Epithelial cell of proximal tubule (primary cell): ENCODE measurements around the gene LKAAEAR1. TPM values are rescaled to one million over a fixed set of nuclear protein-coding genes. Genes with fewer than 3 reads are reported as not detected.

Experiments
- DNase-seq: peaks from one replicate; pipeline ENCODE4 v3.0.0-alpha.2; 2011; ENCODE audit warnings: low read depth
- H3K4me3 ChIP-seq: 2 replicates; pipeline ENCODE4 v1.5.1; 2011; ENCODE audit warnings: low read depth, mild to moderate bottlenecking, low read length
- total RNA-seq: library from RNA; depleted of rRNA; stranded (reverse); fragments of >200 nt; gene quantifications from 2 replicates; pipeline ENCODE4 v1.2.3, GENCODE V29; 2015
- TF ChIP-seq, protein P1 (sequence below): conservative IDR thresholded peaks from 2 replicates; pipeline ENCODE4 v1.5.1; 2012; ENCODE audit warnings: low read depth, mild to moderate bottlenecking, low read length

Gene LKAAEAR1
- total RNA-seq, 1 donor from 2014 or later: not detected

GRCh38 chr20:64050261-64051032 lies 33.8 kb downstream of the LKAAEAR1 start:
- DNase-seq: no peak
- no peak overlapping the region for H3K4me3 ChIP-seq
- TF ChIP-seq, protein P1, sequence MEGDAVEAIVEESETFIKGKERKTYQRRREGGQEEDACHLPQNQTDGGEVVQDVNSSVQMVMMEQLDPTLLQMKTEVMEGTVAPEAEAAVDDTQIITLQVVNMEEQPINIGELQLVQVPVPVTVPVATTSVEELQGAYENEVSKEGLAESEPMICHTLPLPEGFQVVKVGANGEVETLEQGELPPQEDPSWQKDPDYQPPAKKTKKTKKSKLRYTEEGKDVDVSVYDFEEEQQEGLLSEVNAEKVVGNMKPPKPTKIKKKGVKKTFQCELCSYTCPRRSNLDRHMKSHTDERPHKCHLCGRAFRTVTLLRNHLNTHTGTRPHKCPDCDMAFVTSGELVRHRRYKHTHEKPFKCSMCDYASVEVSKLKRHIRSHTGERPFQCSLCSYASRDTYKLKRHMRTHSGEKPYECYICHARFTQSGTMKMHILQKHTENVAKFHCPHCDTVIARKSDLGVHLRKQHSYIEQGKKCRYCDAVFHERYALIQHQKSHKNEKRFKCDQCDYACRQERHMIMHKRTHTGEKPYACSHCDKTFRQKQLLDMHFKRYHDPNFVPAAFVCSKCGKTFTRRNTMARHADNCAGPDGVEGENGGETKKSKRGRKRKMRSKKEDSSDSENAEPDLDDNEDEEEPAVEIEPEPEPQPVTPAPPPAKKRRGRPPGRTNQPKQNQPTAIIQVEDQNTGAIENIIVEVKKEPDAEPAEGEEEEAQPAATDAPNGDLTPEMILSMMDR: no peak

DNA sequence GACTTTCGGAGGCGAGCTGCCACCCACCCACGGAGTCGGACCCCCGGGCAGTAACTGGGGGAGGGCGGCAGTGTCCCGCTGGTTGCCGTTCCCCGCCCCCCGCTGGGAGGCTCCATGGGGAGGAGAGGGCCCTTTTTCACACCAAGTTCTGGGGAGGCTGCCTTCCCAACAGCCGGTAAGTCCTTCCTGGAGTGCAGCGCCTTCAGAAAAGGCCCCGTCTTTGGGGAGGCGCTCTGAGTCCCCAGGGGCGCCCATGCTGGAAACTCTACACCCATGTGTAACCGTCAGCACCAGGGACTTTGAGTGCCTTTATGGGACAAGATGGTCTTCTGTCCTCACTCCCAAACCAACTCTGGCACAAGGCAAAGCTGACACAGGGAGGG lies 34.3 kb downstream of the LKAAEAR1 start:
- no peak overlapping the region for H3K4me3 ChIP-seq
- DNase-seq: no peak
- TF ChIP-seq, protein P1: no peak

DNA sequence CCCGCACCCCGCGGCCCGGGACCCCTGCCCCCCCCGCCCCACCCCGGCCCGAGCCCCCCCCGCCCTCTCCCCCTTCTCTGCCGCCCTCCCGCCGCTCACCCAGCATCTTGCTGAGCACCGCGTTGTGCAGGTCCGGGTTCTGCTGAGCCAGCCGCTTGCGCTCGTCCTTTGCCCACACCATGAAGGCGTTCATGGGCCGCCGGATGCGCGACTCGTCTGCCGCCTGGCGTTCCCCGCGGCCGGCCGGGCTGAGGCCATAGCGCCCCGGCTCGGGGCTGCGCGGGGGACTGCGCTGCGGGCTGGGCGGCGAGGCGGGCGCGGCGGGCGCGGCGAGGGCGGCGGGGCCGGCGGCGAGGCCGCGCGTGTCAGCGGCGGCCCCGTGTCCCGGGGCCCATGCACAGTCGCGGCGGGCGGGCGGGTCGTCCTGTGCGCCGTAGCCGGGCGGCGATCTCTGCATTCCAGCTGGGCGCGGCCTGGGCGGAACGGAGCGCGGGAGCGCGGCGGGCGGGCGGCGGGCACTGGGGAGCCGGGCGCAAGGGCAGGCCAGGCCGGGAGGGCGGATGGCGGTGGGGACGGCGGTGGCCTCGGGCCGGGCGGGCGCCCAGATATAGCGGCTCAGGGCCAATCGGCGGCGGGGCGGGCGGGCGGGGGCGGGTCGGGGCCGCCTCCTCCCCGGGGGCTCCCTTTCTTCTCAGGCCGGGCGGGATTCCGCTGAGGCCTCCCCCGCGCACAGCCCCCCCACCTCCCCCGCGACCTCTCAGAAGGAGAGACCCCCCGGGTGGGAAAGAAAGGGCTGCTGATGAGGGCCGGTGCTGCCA lies 34.9 kb downstream of the LKAAEAR1 start, which contains the start of gene SOX18:
Gene SOX18 (minus strand): TSS at position 580 of the 818 bp plus-strand sequence. CDS start 123 bp downstream, at position 457.
- H3K4me3 ChIP-seq: no peak within 1 kb of the TSS
- no peak for DNase-seq
- TF ChIP-seq, protein P1: no peak

DNA sequence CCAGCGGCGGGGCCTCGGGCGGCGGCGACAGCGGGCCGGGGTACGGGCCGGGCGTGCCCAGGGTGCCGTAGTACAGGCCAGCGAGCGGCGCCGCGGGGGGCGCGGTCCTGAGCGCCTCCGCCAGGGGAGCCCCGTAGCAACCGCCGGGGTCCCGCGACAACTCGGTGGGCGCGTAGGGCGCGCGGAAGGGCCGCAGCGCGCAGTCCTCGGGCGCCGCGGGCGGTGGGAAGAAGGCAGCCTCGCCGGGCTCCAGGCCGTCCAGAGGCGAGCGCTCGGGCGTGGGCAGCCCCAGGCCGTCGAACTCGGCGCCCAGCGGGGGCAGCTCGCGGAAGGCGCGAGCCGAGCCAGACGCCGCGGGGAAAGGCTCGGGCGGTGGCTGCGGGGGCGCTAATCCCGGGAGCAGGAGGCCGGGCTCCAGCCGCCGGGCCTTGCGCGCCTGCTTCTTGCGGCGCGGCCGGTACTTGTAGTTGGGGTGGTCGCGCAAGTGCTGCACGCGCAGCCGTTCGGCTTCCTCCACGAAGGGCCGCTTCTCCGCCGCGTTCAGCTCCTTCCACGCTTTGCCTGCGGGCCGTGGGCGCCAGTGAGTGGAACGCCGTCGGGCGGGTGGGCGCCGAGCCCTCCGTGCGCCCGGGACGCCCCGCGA lies 35.7 kb downstream of the LKAAEAR1 start:
- DNase-seq: no peak
- TF ChIP-seq, protein P1: no peak
- H3K4me3 ChIP-seq: no peak overlapping the region

- no peak for DNase-seq
- TF ChIP-seq, protein P1: no peak
- H3K4me3 ChIP-seq: no peak overlapping the region
Observed at GRCh38 chr20:64047968-64048401, 36.2 kb downstream of the LKAAEAR1 start.

- H3K4me3 ChIP-seq: no peak overlapping the region
- TF ChIP-seq, protein P1: no peak
- no peak for DNase-seq
Observed at GRCh38 chr20:64047046-64047389, 37.2 kb downstream of the LKAAEAR1 start.
